Nephron (organoid): ENCODE results near the gene IFITM2.

ENCODE experiments used
- H3K27ac Mint-ChIP-seq, 3 experiments: 2 replicates each; pipeline ENCODE4 v1.8.0; 2020; ENCODE audit warnings: mixed read lengths in 3 of 3, mild to moderate bottlenecking in 2 of 3, moderate library complexity in 1 of 3
- H3K27me3 Mint-ChIP-seq: 2 replicates; pipeline ENCODE4 v1.8.0; 2021; ENCODE audit warnings: low read depth, mild to moderate bottlenecking, moderate library complexity, mixed read lengths
- H3K36me3 Mint-ChIP-seq: 2 replicates; pipeline ENCODE4 v1.8.0; 2020; ENCODE audit warnings: low read depth, mixed read lengths
- H3K4me1 Mint-ChIP-seq: 2 replicates; pipeline ENCODE4 v1.8.0; 2020; ENCODE audit warnings: mixed read lengths
- H3K4me3 Mint-ChIP-seq, 3 experiments: 2 replicates each; pipeline ENCODE4 v1.8.0; 2020; ENCODE audit warnings: mild to moderate bottlenecking in 3 of 3, mixed read lengths in 3 of 3, moderate library complexity in 2 of 3
- H3K9me3 Mint-ChIP-seq: 2 replicates; pipeline ENCODE4 v1.8.0; 2020; ENCODE audit warnings: mixed read lengths
- CTCF ChIP-seq, 3 experiments: fragments of 200-600 bp; sonication (generic); IDR thresholded peaks; one replicate each; pipeline ENCODE4 v1.5.0; 2021; ENCODE audit warnings: antibody characterized with exemption in 3 of 3; ENCODE audit not compliant: unreplicated experiment in 3 of 3

IFITM2 gene

GRCh38 chr11:281486-282161, 26.0 kb upstream of the IFITM2 start:
- H3K27me3 Mint-ChIP-seq, result peaks cover 9% of the 10 kb centered on the region
- no peak for TF ChIP-seq CTCF (IDR thresholded peaks at IDR 0.05; ENCODE audit: unreplicated experiment in 3 of 3)
- no peak overlapping the region for H3K27ac Mint-ChIP-seq
- no peaks in the 10 kb centered on the region for H3K36me3 Mint-ChIP-seq
- H3K4me1 Mint-ChIP-seq, result peaks cover 11% of the 10 kb centered on the region
- no peak overlapping the region for H3K4me3 Mint-ChIP-seq
- peaks cover under 1% of the 10 kb centered on the region for H3K9me3 Mint-ChIP-seq

GRCh38 chr11:282171-282570, 25.4 kb upstream of the IFITM2 start:
- no peak for TF ChIP-seq CTCF (IDR thresholded peaks at IDR 0.05; ENCODE audit: unreplicated experiment in 3 of 3)
- no peaks in the 10 kb centered on the region for H3K36me3 Mint-ChIP-seq
- H3K27me3 Mint-ChIP-seq, result peaks cover 14% of the 10 kb centered on the region
- no peaks in the 10 kb centered on the region for H3K9me3 Mint-ChIP-seq
- H3K4me3 Mint-ChIP-seq, result no peak overlapping the region
- peaks cover 15% of the 10 kb centered on the region for H3K4me1 Mint-ChIP-seq
- H3K27ac Mint-ChIP-seq, result peak overlapping the region in 1 of 3 experiments; percentile 80

- H3K9me3 Mint-ChIP-seq, result no peaks in the 10 kb centered on the region
- H3K27ac Mint-ChIP-seq, result peak overlapping the region; percentile 44 to 80 (median 58)
- H3K4me1 Mint-ChIP-seq, result peaks cover 16% of the 10 kb centered on the region
- H3K27me3 Mint-ChIP-seq, result peaks cover 14% of the 10 kb centered on the region
- H3K36me3 Mint-ChIP-seq, result no peaks in the 10 kb centered on the region
- H3K4me3 Mint-ChIP-seq, result peak overlapping the region; percentile 5 to 30 (median 18)
- TF ChIP-seq CTCF (IDR thresholded peaks at IDR 0.05; ENCODE audit: unreplicated experiment in 3 of 3), result no peak
Measured at GRCh38 chr11:282630-283360, 24.8 kb upstream of the IFITM2 start.

- no peak for TF ChIP-seq CTCF (IDR thresholded peaks at IDR 0.05; ENCODE audit: unreplicated experiment in 3 of 3)
- peak overlapping the region; percentile 44 to 89 (median 84) for H3K27ac Mint-ChIP-seq
- peaks cover 14% of the 10 kb centered on the region for H3K27me3 Mint-ChIP-seq
- H3K36me3 Mint-ChIP-seq, result no peaks in the 10 kb centered on the region
- no peaks in the 10 kb centered on the region for H3K9me3 Mint-ChIP-seq
- H3K4me3 Mint-ChIP-seq, result peak overlapping the region in 2 of 3 experiments; percentile 42 to 65
- H3K4me1 Mint-ChIP-seq, result peaks cover 16% of the 10 kb centered on the region
Measured at GRCh38 chr11:283405-284104, 24.1 kb upstream of the IFITM2 start.

- H3K9me3 Mint-ChIP-seq, result no peaks in the 10 kb centered on the region
- peaks cover 16% of the 10 kb centered on the region for H3K4me1 Mint-ChIP-seq
- no peaks in the 10 kb centered on the region for H3K36me3 Mint-ChIP-seq
- no peak for TF ChIP-seq CTCF (IDR thresholded peaks at IDR 0.05; ENCODE audit: unreplicated experiment in 3 of 3)
- H3K27ac Mint-ChIP-seq, result peak overlapping the region; percentile 44 to 90 (median 89)
- peaks cover 14% of the 10 kb centered on the region for H3K27me3 Mint-ChIP-seq
- no peak overlapping the region for H3K4me3 Mint-ChIP-seq
Measured at GRCh38 chr11:284105-285020, 23.3 kb upstream of the IFITM2 start.
